Measurements from ENCODE around the gene UGT1A7.

The UGT1A7 gene

GRCh38 chr2:233811087-233811486, 129.4 kb downstream of the UGT1A7 start:
- Histone ChIP-seq H3K4me3 (no peak overlapping the region), H3K27ac (no peak overlapping the region)

GRCh38 chr2:233811732-233812131, 130.0 kb downstream of the UGT1A7 start:
- no peak overlapping the region for H3K27ac ChIP-seq

GRCh38 chr2:233813236-233814055, 131.7 kb downstream of the UGT1A7 start:
- no peak overlapping the region for H3K27ac ChIP-seq

More at GRCh38 chr2:233811732-233812131, 130.0 kb downstream of the UGT1A7 start:
- no peak overlapping the region for H3K4me3 ChIP-seq

GRCh38 chr2:233814056-233814835, 132.5 kb downstream of the UGT1A7 start:
- H3K4me3 ChIP-seq, result no peak overlapping the region
- H3K27ac ChIP-seq, result no peak overlapping the region

More at GRCh38 chr2:233813236-233814055, 131.7 kb downstream of the UGT1A7 start:
- H3K4me3 ChIP-seq, result no peak overlapping the region

GRCh38 chr2:233815861-233816260, 134.2 kb downstream of the UGT1A7 start:
- Histone ChIP-seq H3K27ac (no peak overlapping the region), H3K4me3 (no peak overlapping the region)

GRCh38 chr2:233816334-233816733, 134.6 kb downstream of the UGT1A7 start:
- H3K27ac ChIP-seq, result no peak overlapping the region

GRCh38 chr2:233816771-233817170, 135.1 kb downstream of the UGT1A7 start:
- no peak overlapping the region for H3K27ac ChIP-seq
- no peak overlapping the region for H3K4me3 ChIP-seq

More at GRCh38 chr2:233816334-233816733, 134.6 kb downstream of the UGT1A7 start:
- H3K4me3 ChIP-seq, result no peak overlapping the region

GRCh38 chr2:233817361-233817911, 135.7 kb downstream of the UGT1A7 start:
- Histone ChIP-seq H3K27ac (no peak overlapping the region), H3K4me3 (no peak overlapping the region)

- Histone ChIP-seq H3K4me3 (no peak overlapping the region), H3K27ac (no peak overlapping the region)
Observed at GRCh38 chr2:233817995-233818638, 136.4 kb downstream of the UGT1A7 start.

- no peak overlapping the region for H3K4me3 ChIP-seq
- no peak overlapping the region for H3K27ac ChIP-seq
Observed at GRCh38 chr2:233818639-233819621, 137.2 kb downstream of the UGT1A7 start.

- no peak overlapping the region for H3K4me3 ChIP-seq
- H3K27ac ChIP-seq, result no peak overlapping the region
Observed at GRCh38 chr2:233819884-233820773, 138.4 kb downstream of the UGT1A7 start.

- H3K4me3 ChIP-seq, result no peak overlapping the region
- no peak overlapping the region for H3K27ac ChIP-seq
Observed at GRCh38 chr2:233820774-233821105, 139.0 kb downstream of the UGT1A7 start.

- Histone ChIP-seq H3K4me3 (no peak overlapping the region), H3K27ac (no peak overlapping the region)
Observed at GRCh38 chr2:233821196-233821595, 139.5 kb downstream of the UGT1A7 start.

- no peak overlapping the region for H3K4me3 ChIP-seq
- H3K27ac ChIP-seq, result no peak overlapping the region
Observed at GRCh38 chr2:233821709-233822100, 140.0 kb downstream of the UGT1A7 start.

- H3K27ac ChIP-seq, result no peak overlapping the region
- H3K4me3 ChIP-seq, result no peak overlapping the region
Observed at GRCh38 chr2:233822101-233822771, 140.5 kb downstream of the UGT1A7 start.
